Measurements from ENCODE around the gene RTKN. TPM values are rescaled to one million over a fixed set of nuclear protein-coding genes. Genes with fewer than 3 reads are reported as not detected.

Gene RTKN
- total and polyA plus RNA-seq, 2 of the 13 experiments (the other 11 are each of a cell fraction or from before 2014, with no cell fraction given) = 159 to 166 TPM

DNA sequence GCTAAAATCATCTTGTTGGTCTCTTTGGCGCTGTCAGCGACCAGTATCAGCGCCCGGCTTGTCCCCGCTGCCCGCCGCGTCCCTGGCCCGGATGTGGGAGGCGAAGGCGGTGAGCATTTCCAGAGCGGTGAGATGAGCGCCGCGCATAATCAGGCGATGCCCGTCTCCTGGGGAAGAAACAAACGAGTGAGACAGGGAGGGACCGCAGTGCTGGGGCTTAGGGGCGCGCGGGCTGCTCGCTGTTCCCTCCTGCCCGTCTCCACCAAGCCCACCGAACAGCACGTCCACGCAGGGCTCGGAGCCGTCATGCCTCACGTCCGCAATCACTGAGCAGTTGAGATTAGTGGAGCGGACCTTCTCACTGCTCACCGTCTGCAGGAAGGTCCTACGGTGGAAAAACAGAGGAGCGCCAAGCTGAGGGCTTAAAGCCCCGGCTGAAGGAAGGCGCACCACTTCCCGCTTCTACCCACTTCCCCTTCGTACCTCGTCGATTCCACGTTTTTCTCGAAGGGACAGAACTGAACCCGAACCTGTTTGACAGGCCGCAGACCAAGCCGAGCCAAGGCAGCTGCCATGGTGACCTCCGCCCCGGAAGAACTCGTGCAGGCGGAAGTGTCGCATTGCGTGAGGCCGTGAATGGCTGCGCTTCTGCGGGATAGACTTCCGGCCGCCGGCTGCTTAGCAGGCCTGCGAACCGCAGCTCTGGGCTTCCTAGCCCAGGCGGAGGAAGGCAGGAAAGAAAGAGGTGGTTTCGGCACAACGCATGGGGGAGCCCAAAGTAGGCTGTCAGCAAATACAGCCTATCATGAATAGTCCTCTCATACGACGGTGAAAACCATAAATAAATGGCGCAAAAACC is 30.6 kb upstream of the RTKN start, which contains the start of gene MRPL53 (continued):
- TF ChIP-seq, protein P1, sequence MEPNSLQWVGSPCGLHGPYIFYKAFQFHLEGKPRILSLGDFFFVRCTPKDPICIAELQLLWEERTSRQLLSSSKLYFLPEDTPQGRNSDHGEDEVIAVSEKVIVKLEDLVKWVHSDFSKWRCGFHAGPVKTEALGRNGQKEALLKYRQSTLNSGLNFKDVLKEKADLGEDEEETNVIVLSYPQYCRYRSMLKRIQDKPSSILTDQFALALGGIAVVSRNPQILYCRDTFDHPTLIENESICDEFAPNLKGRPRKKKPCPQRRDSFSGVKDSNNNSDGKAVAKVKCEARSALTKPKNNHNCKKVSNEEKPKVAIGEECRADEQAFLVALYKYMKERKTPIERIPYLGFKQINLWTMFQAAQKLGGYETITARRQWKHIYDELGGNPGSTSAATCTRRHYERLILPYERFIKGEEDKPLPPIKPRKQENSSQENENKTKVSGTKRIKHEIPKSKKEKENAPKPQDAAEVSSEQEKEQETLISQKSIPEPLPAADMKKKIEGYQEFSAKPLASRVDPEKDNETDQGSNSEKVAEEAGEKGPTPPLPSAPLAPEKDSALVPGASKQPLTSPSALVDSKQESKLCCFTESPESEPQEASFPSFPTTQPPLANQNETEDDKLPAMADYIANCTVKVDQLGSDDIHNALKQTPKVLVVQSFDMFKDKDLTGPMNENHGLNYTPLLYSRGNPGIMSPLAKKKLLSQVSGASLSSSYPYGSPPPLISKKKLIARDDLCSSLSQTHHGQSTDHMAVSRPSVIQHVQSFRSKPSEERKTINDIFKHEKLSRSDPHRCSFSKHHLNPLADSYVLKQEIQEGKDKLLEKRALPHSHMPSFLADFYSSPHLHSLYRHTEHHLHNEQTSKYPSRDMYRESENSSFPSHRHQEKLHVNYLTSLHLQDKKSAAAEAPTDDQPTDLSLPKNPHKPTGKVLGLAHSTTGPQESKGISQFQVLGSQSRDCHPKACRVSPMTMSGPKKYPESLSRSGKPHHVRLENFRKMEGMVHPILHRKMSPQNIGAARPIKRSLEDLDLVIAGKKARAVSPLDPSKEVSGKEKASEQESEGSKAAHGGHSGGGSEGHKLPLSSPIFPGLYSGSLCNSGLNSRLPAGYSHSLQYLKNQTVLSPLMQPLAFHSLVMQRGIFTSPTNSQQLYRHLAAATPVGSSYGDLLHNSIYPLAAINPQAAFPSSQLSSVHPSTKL (CRISPR knock-in tag; IDR thresholded peaks at IDR 0.05) = no peak
- TF ChIP-seq GLI4 (CRISPR knock-in tag; IDR thresholded peaks at IDR 0.05; ENCODE audit: borderline replicate concordance) (peak; percentile 96; the same call in 1 of the 2 replicates), ZSCAN9 (CRISPR knock-in tag; IDR thresholded peaks at IDR 0.05; ENCODE audit: borderline replicate concordance) (peak; percentile 89), ZNF788 (CRISPR knock-in tag; IDR thresholded peaks at IDR 0.05; ENCODE audit: borderline replicate concordance) (peak; percentile 98), ZNF501 (CRISPR knock-in tag; IDR thresholded peaks at IDR 0.05) (peak; percentile 100), ZSCAN25 (CRISPR knock-in tag; IDR thresholded peaks at IDR 0.05) (peak; percentile 87), SETDB1 (CRISPR knock-in tag; IDR thresholded peaks at IDR 0.05; ENCODE audit: borderline replicate concordance) (no peak; the same call in 1 of the 2 replicates), ZFP90 (CRISPR knock-in tag; IDR thresholded peaks at IDR 0.05; ENCODE audit: borderline replicate concordance) (peak; percentile 95), SCMH1 (CRISPR knock-in tag; IDR thresholded peaks at IDR 0.05; ENCODE audit: borderline replicate concordance) (no peak), NFIC (IDR thresholded peaks at IDR 0.05; ENCODE audit: low read length) (peak; percentile 69; the same call in 1 of the 2 replicates), ZNF615 (CRISPR knock-in tag; IDR thresholded peaks at IDR 0.05; ENCODE audit: borderline replicate concordance) (peak; percentile 96), ZFX (CRISPR knock-in tag; IDR thresholded peaks at IDR 0.05; ENCODE audit: low read depth) (peak; percentile 100), ELF4 (CRISPR knock-in tag; IDR thresholded peaks at IDR 0.05; ENCODE audit: borderline replicate concordance) (peak; percentile 93; the same call in 1 of the 2 replicates)
- TF ChIP-seq, protein P2, sequence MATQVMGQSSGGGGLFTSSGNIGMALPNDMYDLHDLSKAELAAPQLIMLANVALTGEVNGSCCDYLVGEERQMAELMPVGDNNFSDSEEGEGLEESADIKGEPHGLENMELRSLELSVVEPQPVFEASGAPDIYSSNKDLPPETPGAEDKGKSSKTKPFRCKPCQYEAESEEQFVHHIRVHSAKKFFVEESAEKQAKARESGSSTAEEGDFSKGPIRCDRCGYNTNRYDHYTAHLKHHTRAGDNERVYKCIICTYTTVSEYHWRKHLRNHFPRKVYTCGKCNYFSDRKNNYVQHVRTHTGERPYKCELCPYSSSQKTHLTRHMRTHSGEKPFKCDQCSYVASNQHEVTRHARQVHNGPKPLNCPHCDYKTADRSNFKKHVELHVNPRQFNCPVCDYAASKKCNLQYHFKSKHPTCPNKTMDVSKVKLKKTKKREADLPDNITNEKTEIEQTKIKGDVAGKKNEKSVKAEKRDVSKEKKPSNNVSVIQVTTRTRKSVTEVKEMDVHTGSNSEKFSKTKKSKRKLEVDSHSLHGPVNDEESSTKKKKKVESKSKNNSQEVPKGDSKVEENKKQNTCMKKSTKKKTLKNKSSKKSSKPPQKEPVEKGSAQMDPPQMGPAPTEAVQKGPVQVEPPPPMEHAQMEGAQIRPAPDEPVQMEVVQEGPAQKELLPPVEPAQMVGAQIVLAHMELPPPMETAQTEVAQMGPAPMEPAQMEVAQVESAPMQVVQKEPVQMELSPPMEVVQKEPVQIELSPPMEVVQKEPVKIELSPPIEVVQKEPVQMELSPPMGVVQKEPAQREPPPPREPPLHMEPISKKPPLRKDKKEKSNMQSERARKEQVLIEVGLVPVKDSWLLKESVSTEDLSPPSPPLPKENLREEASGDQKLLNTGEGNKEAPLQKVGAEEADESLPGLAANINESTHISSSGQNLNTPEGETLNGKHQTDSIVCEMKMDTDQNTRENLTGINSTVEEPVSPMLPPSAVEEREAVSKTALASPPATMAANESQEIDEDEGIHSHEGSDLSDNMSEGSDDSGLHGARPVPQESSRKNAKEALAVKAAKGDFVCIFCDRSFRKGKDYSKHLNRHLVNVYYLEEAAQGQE (IDR thresholded peaks at IDR 0.05; ENCODE audit: borderline replicate concordance in 1 of 2, low read depth in 1 of 2, low read length in 2 of 2) = peak in 1 of 2 experiments; percentile 66; a peak in 1 of 4 replicates
- TF ChIP-seq, protein P3, sequence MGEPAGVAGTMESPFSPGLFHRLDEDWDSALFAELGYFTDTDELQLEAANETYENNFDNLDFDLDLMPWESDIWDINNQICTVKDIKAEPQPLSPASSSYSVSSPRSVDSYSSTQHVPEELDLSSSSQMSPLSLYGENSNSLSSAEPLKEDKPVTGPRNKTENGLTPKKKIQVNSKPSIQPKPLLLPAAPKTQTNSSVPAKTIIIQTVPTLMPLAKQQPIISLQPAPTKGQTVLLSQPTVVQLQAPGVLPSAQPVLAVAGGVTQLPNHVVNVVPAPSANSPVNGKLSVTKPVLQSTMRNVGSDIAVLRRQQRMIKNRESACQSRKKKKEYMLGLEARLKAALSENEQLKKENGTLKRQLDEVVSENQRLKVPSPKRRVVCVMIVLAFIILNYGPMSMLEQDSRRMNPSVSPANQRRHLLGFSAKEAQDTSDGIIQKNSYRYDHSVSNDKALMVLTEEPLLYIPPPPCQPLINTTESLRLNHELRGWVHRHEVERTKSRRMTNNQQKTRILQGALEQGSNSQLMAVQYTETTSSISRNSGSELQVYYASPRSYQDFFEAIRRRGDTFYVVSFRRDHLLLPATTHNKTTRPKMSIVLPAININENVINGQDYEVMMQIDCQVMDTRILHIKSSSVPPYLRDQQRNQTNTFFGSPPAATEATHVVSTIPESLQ (CRISPR knock-in tag; conservative IDR thresholded peaks at IDR 0.05) = peak; percentile 87; the same call in 1 of the 2 replicates
- TF ChIP-seq, protein P4, sequence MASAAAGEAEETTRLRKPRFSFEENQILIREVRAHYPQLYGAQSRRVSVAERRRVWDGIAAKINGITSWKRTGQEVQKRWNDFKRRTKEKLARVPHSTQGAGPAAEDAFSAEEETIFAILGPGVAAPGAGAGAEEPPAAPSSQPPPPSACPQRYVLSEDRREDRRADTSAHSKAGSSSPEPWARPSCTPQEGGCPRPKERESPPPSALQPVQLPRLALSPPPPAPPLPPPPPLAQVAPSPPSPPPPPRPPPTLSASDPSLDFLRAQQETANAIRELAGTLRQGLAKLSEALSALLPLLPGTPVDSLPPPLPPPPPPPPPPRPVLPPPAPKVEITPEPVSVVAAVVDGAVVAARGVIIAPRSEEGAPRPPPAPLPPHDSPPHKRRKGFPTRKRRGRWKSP (CRISPR knock-in tag; IDR thresholded peaks at IDR 0.05) = peak; percentile 88
